Neural cell (in vitro differentiated cells): Measurements from ENCODE around the gene FHIT. TPM values are rescaled to one million over a fixed set of nuclear protein-coding genes. Genes with fewer than 3 reads are reported as not detected.

ENCODE experiments used
- H2AFZ ChIP-seq: fragments of 200-600, 300-800 bp; sonication (generic), shearing (Covaris generic); 2 replicates; pipeline ENCODE4 v1.6.0; 2014; ENCODE audit warnings: low read depth, mild to moderate bottlenecking, antibody characterized with exemption, low read length, moderate library complexity
- H3F3A ChIP-seq: fragments of 200-600 bp; shearing (Covaris generic); 2 replicates; pipeline ENCODE4 v1.6.1; 2016; ENCODE audit warnings: mild to moderate bottlenecking, moderate library complexity, mixed read lengths, antibody characterized with exemption, low read length; ENCODE audit not compliant: insufficient read depth, poor library complexity, severe bottlenecking
- H3K27ac ChIP-seq: fragments of 200-600, 300-800 bp; sonication (generic), shearing (Covaris generic); 2 replicates; pipeline ENCODE4 v1.5.1; 2014; ENCODE audit warnings: mild to moderate bottlenecking, low read length, moderate library complexity
- H3K27me3 ChIP-seq: fragments of 300-800, 200-600 bp; sonication (generic), shearing (Covaris generic); 2 replicates; pipeline ENCODE4 v1.6.0; 2014; ENCODE audit warnings: mild to moderate bottlenecking, low read depth, low read length, moderate library complexity; ENCODE audit not compliant: insufficient read depth
- H3K36me3 ChIP-seq: fragments of 300-800, 200-600 bp; sonication (generic), shearing (Covaris generic); 2 replicates; pipeline ENCODE4 v1.5.1; 2014; ENCODE audit warnings: mild to moderate bottlenecking, antibody characterized with exemption, low read length, moderate library complexity; ENCODE audit not compliant: insufficient read depth
- H3K4me2 ChIP-seq: fragments of 300-800, 200-600 bp; sonication (generic), shearing (Covaris generic); 2 replicates; pipeline ENCODE4 v1.6.0; 2014; ENCODE audit warnings: mild to moderate bottlenecking, low read length
- H3K4me3 ChIP-seq: fragments of 300-800, 200-600 bp; sonication (generic), shearing (Covaris generic); 2 replicates; pipeline ENCODE4 v1.5.1; 2014; ENCODE audit warnings: mild to moderate bottlenecking, low read length, moderate library complexity
- H3K79me2 ChIP-seq: fragments of 200-600 bp; shearing (Covaris generic); replicated peaks from 2 replicates; pipeline ENCODE4 v1.6.0; 2014; ENCODE audit warnings: mild to moderate bottlenecking, low read length, moderate library complexity; ENCODE audit not compliant: insufficient read depth
- H3K9ac ChIP-seq: fragments of 300-800, 200-600 bp; sonication (generic), shearing (Covaris generic); 2 replicates; pipeline ENCODE4 v1.6.1; 2016; ENCODE audit warnings: mild to moderate bottlenecking, low read length, mixed read lengths
- H3K9me2 ChIP-seq: fragments of 200-600 bp; shearing (Covaris generic); 2 replicates; pipeline ENCODE4 v1.6.1; 2016; ENCODE audit warnings: mild to moderate bottlenecking, low read length, mixed read lengths; ENCODE audit not compliant: insufficient read depth
- H3K9me3 ChIP-seq: fragments of 200-600, 300-800 bp; sonication (generic), shearing (Covaris generic); 2 replicates; pipeline ENCODE4 v1.6.1; 2016; ENCODE audit warnings: mild to moderate bottlenecking, mixed run types, low read length, moderate library complexity, mixed read lengths
- H4K20me1 ChIP-seq: fragments of 200-600 bp; shearing (Covaris generic); 2 replicates; pipeline ENCODE4 v1.6.1; 2016; ENCODE audit warnings: mild to moderate bottlenecking, mixed run types; ENCODE audit not compliant: insufficient read depth
- CTCF ChIP-seq: fragments of 450-650 bp; IDR thresholded peaks from 2 replicates; pipeline ENCODE4 v1.5.1; 2014; ENCODE audit warnings: antibody characterized with exemption, mild to moderate bottlenecking, moderate library complexity; ENCODE audit not compliant: poor library complexity, severe bottlenecking
- EP300 ChIP-seq: fragments of 450-650 bp; conservative IDR thresholded peaks from 2 replicates; pipeline ENCODE4 v1.6.1; 2014; ENCODE audit warnings: antibody characterized with exemption, mild to moderate bottlenecking, moderate library complexity; ENCODE audit not compliant: poor library complexity, severe bottlenecking
- EZH2 ChIP-seq: fragments of 200-600, 300-800 bp; shearing (Covaris generic), sonication (generic); IDR thresholded peaks from 2 replicates; pipeline ENCODE4 v1.6.1; 2014; ENCODE audit warnings: antibody characterized with exemption, low read length, borderline replicate concordance, mild to moderate bottlenecking; ENCODE audit not compliant: insufficient read depth, poor library complexity, severe bottlenecking
- MXI1 ChIP-seq: fragments of 450-650 bp; conservative IDR thresholded peaks from 2 replicates; pipeline ENCODE4 v1.6.1; 2014; ENCODE audit warnings: antibody characterized with exemption, mild to moderate bottlenecking; ENCODE audit not compliant: poor library complexity, severe bottlenecking
- POLR2AphosphoS5 ChIP-seq: IDR thresholded peaks from 2 replicates; pipeline ENCODE4 v1.6.1; 2012
- RAD21 ChIP-seq: fragments of 450-650 bp; conservative IDR thresholded peaks from 2 replicates; pipeline ENCODE4 v1.6.1; 2014; ENCODE audit warnings: antibody characterized with exemption, mild to moderate bottlenecking, moderate library complexity
- REST ChIP-seq: IDR thresholded peaks from 2 replicates; pipeline ENCODE4 v1.6.1; 2012; ENCODE audit warnings: borderline replicate concordance
- SMC3 ChIP-seq: fragments of 450-650 bp; conservative IDR thresholded peaks from 2 replicates; pipeline ENCODE4 v1.6.1; 2014; ENCODE audit warnings: antibody characterized with exemption, mild to moderate bottlenecking, moderate library complexity; ENCODE audit not compliant: poor library complexity
- TAF1 ChIP-seq: IDR thresholded peaks from 2 replicates; pipeline ENCODE4 v1.6.1; 2012; ENCODE audit warnings: low read depth
- polyA plus RNA-seq: library from polyadenylated mRNA; depleted of rRNA; stranded (reverse); fragments of >200 nt; gene quantifications from 2 replicates; pipeline ENCODE4 v1.2.3, GENCODE V29; 2014

FHIT gene
- polyA plus RNA-seq, 1 donor from 2014 or later, result not detected

GRCh38 chr3:60158035-60158434 lies 1093.2 kb downstream of the FHIT start:
- no peaks in the 10 kb centered on the region for H3K9me3 ChIP-seq
- no peak for TF ChIP-seq MXI1
- TF ChIP-seq EP300, result no peak
- TF ChIP-seq TAF1, result no peak
- no peak for TF ChIP-seq REST
- no peak for TF ChIP-seq POLR2AphosphoS5
- no peak for TF ChIP-seq CTCF
- TF ChIP-seq SMC3, result no peak
- no peak for TF ChIP-seq EZH2
- TF ChIP-seq RAD21, result no peak
- no peak overlapping the region for H3K27ac ChIP-seq
- no peak overlapping the region for H3K4me3 ChIP-seq
- H3K27me3 ChIP-seq, result no peaks in the 10 kb centered on the region
- no peaks in the 10 kb centered on the region for H3F3A ChIP-seq
- H3K9ac ChIP-seq, result no peak overlapping the region
- H3K36me3 ChIP-seq, result no peaks in the 10 kb centered on the region
- no peaks in the 10 kb centered on the region for H3K9me2 ChIP-seq
- H4K20me1 ChIP-seq, result no peaks in the 10 kb centered on the region
- H2AFZ ChIP-seq, result no peak overlapping the region
- H3K4me2 ChIP-seq, result no peak overlapping the region
- H3K79me2 ChIP-seq, result no peaks in the 10 kb centered on the region

DNA sequence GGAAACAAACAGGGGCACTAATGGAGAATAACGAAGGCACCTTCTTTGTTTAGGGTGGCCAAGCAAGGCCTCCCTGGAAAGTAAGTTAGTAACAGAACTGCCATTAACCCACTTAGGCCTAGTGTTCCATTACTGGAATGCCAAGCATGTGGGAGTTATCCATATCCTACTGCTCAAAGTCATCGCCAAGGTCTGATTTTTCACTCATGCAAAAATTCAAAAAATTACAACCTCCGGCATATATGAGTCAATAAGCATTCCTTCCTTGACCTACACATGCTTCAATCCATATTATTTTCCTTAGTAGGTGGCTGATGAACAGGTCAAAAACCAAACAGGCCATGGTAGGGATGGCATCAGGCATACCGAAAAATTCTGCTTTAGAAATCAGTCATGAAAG lies 1097.2 kb downstream of the FHIT start:
- Histone ChIP-seq H4K20me1 (no peaks in the 10 kb centered on the region), H3K9me2 (no peaks in the 10 kb centered on the region), H3K27ac (no peak overlapping the region), H3K36me3 (no peaks in the 10 kb centered on the region), H3K27me3 (no peaks in the 10 kb centered on the region), H3F3A (no peaks in the 10 kb centered on the region), H3K4me3 (no peak overlapping the region), H3K9ac (no peak overlapping the region), H3K4me2 (no peak overlapping the region), H3K79me2 (no peaks in the 10 kb centered on the region), H3K9me3 (no peaks in the 10 kb centered on the region), H2AFZ (no peak overlapping the region)
- TF ChIP-seq EP300, result no peak
- TF ChIP-seq RAD21, result no peak
- no peak for TF ChIP-seq TAF1
- no peak for TF ChIP-seq EZH2
- no peak for TF ChIP-seq POLR2AphosphoS5
- TF ChIP-seq CTCF, result no peak
- no peak for TF ChIP-seq SMC3
- TF ChIP-seq REST, result no peak
- TF ChIP-seq MXI1, result no peak
